COLO668 (cell line): ENCODE results near the gene RFXAP.

Source experiments
- DNase-seq: peaks from one replicate; lab custom pipeline; 2025; ENCODE audit not compliant: unreplicated experiment; lab: John Stamatoyannopoulos, UW

The RFXAP gene

DNA sequence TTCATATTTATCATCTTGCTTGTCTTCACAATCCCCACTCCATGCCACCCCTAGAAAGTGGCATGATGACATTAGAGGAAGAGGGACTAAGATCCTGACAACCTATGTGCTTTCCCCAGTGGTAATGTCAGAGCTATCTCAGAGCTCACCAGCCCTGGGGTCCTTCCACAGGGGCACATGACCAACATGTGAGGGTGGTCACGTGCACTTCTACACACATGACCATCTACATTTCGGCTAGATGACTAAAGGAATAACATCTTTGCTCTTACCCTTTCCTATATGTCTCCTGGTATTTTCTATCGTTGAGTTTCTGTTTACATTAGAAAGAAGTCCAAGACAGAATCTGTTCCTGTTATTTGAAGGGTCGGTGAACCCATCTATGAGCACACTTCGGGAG lies 46.2 kb downstream of the RFXAP start:
- DNase-seq = no peak

DNA sequence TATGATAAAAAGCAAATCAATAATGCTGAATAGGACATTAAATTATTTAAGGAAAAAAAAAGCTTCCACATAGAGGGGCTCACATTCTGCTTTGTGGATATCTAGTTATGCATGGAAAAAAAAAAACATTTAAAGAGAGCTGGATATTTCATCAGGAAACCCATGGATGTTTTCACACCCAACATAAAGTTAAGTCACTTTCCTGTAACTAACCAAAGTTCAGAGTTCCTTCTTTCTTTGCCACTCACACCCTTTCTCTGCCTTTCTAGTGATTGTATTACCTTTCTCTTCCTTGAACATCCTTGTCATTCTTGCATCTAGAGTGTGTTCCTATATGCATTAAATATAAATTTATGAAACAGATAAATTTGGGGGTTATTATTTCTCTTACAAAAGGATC lies 47.2 kb downstream of the RFXAP start:
- no peak for DNase-seq

DNA sequence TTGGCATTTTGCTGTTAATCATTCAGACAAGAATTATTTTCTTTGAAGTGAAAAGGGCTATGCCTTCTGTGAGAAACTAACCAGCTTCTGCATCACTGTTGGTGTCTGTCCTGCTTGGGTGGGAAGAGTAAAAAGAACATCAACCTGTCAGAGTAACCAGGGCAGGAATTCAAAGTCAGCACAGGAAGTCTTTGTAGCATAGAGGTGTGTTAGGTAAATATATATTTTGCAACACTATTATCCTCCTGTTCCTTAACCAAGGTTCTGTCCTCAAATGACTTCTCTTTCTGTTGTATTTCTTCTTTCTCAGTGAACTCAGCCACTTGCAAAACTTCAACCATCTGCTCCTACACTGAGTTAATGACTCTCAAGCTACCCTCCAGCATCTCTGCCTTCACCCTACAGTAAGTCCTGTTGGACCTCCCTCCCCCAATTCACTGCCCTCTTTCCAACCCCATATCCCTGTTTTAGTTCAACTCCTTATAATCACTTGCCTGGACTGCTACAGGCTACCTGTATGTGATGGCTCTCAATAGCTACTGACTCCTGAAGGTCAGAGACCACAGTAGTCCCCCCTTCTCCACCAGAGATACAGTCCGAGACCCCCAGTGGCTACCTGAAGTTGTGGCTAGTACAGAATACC lies 51.1 kb downstream of the RFXAP start:
- no peak for DNase-seq

DNA sequence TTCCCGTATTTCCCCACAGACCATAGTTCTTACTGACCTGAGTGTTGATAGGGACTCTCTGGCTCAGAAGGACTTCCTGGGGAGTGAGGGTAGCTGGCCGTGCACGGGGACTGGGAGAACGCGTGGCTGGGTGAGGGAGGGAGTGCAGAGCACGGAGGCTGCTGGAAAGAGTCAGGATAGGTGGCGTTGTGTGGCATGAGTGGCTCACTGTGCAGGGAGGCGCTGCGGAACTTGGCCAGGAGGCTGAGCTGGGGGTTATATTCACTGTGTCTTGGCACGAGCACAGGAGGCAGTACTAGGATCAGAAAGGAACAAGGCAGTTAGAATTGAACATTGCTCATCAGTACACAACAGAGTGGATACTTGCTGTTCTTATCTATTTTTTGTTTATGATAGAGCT lies 53.6 kb downstream of the RFXAP start:
- DNase-seq = no peak

DNA sequence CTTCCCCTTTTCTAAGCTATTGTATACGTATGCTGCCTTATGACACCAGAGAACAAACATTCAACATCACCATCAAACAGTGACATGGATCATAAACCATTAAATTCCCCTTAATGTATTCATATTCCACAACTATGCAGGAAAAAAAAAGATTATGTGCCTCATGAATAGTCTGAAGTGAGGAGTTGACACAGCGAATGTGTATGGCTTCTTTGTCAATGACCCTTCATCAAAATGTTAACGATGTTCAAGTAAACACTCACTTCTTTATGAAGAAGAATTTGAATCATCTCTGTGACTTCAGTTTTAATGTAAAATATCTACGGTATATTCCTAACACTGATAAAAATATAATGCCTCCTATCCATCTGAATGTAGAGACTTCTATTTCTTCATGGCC lies 56.4 kb downstream of the RFXAP start:
- no peak for DNase-seq

DNA sequence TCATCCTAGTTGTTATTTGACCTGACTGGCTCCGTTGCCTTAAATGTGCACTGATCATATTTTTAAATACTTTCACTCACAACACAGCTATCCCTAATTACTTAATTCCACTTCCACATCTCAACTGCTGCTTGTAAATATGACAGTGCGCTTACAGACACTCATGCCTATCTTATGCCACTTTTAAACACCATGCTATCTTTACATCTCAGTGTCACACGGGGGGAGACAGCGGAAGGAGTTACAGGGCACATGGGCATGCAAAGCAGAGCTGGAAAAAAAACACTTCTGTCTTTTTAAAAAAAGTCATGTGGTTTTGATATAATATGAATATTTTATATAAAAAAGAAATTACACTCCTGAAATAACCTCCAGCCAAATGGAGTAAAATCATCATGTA lies 56.9 kb downstream of the RFXAP start:
- DNase-seq = no peak
